ENCODE data around the gene OR10H1. TPM values are rescaled to one million over a fixed set of nuclear protein-coding genes. Genes with fewer than 3 reads are reported as not detected.
A peak's percentile ranks its signal among the peaks of the same experiment; 100 is the strongest.
"Not testable (repeated sequence)": the region's sequence is repeated elsewhere in the genome, so short reads cannot be mapped to it uniquely, and the experiment has no call there.

The OR10H1 gene
- total RNA-seq, 4 donors from 2014 or later, result not detected

- DNase-seq (ENCODE audit: low spot score), result no peak
These were observed 35.5 kb downstream of the OR10H1 start for GRCh38 chr19:15779756-15780476.

DNA sequence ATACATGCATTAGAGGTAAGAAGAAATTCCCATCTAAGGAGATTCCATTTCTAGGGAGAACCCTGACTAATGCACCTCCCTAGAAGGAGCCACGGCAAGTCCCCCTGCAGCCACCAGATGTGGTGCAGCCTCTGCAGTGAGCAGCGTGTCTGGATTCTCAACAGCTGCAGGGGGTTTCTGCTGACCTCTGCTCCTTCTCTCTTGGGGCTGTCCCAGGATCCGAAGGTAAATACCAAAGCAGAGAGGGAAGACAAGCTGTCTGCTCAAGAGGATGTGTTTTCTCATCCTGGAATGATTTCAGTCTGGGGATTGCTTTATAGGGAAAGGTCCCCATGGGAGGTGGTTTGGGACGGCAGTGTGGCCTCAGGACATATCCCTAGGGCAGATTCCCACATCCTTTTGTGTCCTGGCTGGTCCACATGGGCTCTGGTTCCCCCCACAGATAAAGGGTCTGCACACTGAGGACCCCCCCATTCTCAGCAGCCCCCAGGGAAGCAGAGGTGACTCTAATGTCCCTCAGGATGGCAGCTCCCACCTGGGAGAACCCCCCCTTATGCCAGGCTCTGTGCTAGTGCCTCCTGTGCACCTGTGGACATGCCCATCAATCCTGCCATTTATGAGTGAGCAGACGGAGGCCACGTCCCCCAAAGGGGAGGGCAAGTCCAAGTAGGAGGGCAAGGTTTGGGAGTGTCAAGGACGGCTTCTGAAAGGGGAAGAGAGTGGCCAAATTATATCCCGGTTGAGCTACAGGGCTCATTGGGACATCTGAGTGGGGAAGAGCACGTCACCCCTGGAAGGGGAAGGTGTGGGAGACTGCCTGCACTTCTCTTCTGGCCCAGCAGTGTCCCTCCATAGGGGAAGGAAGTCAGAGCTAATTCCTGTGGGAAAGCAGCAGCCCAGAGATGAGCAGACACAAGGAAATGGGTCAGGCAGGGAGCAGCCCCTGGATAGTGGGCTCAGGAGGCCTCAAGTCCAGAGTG, 38.2 kb downstream of the OR10H1 start:
- DNase-seq (ENCODE audit: low spot score), result no peak
- ATAC-seq (ENCODE audit: low FRiP score), result no peak

More at GRCh38 chr19:15779756-15780476, 35.5 kb downstream of the OR10H1 start:
- peak; percentile 75 for ATAC-seq (ENCODE audit: low FRiP score)
- TF ChIP-seq, protein P1, sequence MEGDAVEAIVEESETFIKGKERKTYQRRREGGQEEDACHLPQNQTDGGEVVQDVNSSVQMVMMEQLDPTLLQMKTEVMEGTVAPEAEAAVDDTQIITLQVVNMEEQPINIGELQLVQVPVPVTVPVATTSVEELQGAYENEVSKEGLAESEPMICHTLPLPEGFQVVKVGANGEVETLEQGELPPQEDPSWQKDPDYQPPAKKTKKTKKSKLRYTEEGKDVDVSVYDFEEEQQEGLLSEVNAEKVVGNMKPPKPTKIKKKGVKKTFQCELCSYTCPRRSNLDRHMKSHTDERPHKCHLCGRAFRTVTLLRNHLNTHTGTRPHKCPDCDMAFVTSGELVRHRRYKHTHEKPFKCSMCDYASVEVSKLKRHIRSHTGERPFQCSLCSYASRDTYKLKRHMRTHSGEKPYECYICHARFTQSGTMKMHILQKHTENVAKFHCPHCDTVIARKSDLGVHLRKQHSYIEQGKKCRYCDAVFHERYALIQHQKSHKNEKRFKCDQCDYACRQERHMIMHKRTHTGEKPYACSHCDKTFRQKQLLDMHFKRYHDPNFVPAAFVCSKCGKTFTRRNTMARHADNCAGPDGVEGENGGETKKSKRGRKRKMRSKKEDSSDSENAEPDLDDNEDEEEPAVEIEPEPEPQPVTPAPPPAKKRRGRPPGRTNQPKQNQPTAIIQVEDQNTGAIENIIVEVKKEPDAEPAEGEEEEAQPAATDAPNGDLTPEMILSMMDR (IDR thresholded peaks at IDR 0.05), result no peak

DNA sequence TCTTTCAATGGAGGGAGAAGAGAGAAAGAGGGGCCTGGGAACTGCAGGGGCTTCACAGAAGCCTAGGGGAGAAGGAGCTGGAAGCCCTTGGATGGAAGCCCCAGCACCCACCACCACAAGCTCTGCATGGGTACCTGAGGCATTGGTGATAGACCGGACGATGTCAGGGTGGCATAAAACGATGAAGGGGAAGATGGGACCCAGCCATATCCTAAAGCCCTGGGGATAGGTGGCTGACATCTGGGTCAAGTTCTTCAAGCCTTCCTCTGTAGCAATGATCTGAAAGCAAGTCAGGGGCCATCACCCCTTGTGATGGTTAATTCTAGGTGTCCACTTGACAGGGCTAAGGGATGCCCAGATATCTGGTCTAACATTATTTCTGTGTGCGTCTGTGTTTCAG, 39.2 kb downstream of the OR10H1 start:
- TF ChIP-seq, protein P1 (IDR thresholded peaks at IDR 0.05), result no peak
- no peak for ATAC-seq (ENCODE audit: low FRiP score)
- DNase-seq (ENCODE audit: low spot score), result no peak

More for the DNA sequence above, 38.2 kb downstream of the OR10H1 start:
- TF ChIP-seq, protein P1 (IDR thresholded peaks at IDR 0.05), result no peak

DNA sequence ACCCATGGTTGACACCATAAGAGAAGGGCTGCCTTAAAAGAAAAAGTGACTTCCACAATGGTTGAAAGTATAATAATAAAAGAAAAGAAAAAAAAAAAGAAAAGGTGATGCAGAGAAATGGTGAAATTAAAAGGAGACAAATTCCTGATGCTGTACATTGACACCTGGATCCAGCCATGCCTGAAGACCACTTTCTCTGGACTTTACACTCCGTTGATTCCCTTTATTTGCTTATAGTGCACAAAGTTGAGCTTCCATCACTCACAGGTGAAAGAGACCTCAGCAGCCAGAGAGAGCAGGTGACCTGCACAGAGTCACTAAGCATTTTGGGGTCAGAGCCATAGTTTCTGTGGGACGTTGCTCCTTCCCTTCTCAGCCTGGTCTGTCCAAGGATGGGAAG, 40.2 kb downstream of the OR10H1 start:
- TF ChIP-seq, protein P1 (IDR thresholded peaks at IDR 0.05), result no peak
- DNase-seq (ENCODE audit: low spot score) (no peak), ATAC-seq (ENCODE audit: low FRiP score) (no peak)

GRCh38 chr19:15774159-15774558, 41.3 kb downstream of the OR10H1 start:
- DNase-seq (ENCODE audit: low spot score); ATAC-seq (ENCODE audit: low FRiP score): not testable (repeated sequence)

- ATAC-seq (ENCODE audit: low FRiP score), result no peak
- no peak for DNase-seq (ENCODE audit: low spot score)
- TF ChIP-seq, protein P1 (IDR thresholded peaks at IDR 0.05), result no peak
These were observed 45.9 kb downstream of the OR10H1 start for GRCh38 chr19:15769586-15769985.

DNA sequence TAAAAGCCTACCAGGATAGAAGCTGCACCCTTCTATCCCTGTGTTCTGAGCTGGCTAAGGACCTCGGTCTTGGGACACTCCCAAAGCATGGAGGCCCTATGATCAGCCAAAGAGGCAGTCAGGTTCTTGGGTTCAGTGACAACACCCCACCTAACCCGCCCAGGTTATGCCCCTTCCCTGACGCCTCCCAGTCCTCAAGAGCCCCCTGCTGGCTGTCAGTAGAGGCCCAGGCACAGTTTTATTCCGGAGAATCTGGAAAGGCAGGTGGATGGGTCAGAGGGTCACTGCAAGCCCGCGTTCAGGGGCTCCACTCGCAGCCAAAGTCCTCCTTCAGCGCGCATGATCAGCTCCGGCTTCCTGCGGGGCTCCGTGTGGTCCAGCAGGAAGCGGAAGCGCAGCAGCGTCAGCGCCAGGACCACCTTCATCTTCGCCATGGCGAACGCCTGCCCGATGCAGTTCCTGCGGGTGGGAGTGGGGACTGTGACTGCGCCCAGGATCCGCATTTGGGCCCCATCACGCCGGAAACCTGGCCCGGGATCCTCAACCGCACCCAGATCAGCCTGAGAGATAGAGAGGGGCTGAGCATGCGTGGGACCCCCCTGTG, 55.4 kb downstream of the OR10H1 start:
- TF ChIP-seq, protein P1 (IDR thresholded peaks at IDR 0.05), result no peak
- ATAC-seq (ENCODE audit: low FRiP score), result no peak
- no peak for DNase-seq (ENCODE audit: low spot score)
